WTC11 (cell line): ENCODE data around the gene SMAD3. TPM values are rescaled to one million over a fixed set of nuclear protein-coding genes. Genes with fewer than 3 reads are reported as not detected.

Experiments used
- ATAC-seq: fragments of 200-7000 bp; cut with Tn5 transposase; 2 replicates; pipeline ENCODE4 v1.10.0; 2021; ENCODE audit warnings: mild to moderate bottlenecking, moderate library complexity
- CTCF ChIA-PET: fragments of 300-600 bp; sonication (Branson Sonifier 250); formaldehyde crosslinking; loops from one replicate; lab custom pipeline; 2021; ENCODE audit warnings: antibody characterized with exemption; lab: Charles Lee
- POLR2A ChIA-PET: fragments of 350-600 bp; sonication (Branson Sonifier 250); formaldehyde crosslinking; loops from one replicate; lab custom pipeline; 2021; ENCODE audit warnings: antibody characterized with exemption; lab: Charles Lee
- DNase-seq: peaks from one replicate; pipeline ENCODE4 v3.0.0; 2021; ENCODE audit warnings: low spot score
- H3K27ac Mint-ChIP-seq: 2 replicates; pipeline ENCODE4 v1.8.0; 2021; ENCODE audit warnings: mixed read lengths
- H3K27me3 Mint-ChIP-seq: 2 replicates; pipeline ENCODE4 v1.8.0; 2021; ENCODE audit warnings: low read depth, mild to moderate bottlenecking, moderate library complexity, mixed read lengths
- H3K36me3 Mint-ChIP-seq: 2 replicates; pipeline ENCODE4 v1.8.0; 2021; ENCODE audit warnings: mixed read lengths
- H3K4me1 Mint-ChIP-seq: 2 replicates; pipeline ENCODE4 v1.8.0; 2022; ENCODE audit warnings: mixed read lengths
- H3K4me3 Mint-ChIP-seq: 2 replicates; pipeline ENCODE4 v1.8.0; 2021; ENCODE audit warnings: mild to moderate bottlenecking, moderate library complexity, mixed read lengths
- H3K9me3 Mint-ChIP-seq: 2 replicates; pipeline ENCODE4 v1.8.0; 2021; ENCODE audit warnings: mixed read lengths
- CREM ChIP-seq: sonication (generic); formaldehyde crosslinking; IDR thresholded peaks from 2 replicates; pipeline ENCODE4 v1.8.1; 2022; ENCODE audit warnings: mild to moderate bottlenecking, missing genetic modification reagents, moderate library complexity
- EMX1 ChIP-seq: fragments of 250-450 bp; sonication (Bioruptor Pico); IDR thresholded peaks from 2 replicates; pipeline ENCODE4 v1.8.0; 2021; ENCODE audit warnings: mild to moderate bottlenecking
- FOXJ3 ChIP-seq: sonication (generic); formaldehyde crosslinking; IDR thresholded peaks from 2 replicates; pipeline ENCODE4 v1.9.0; 2021; ENCODE audit warnings: missing genetic modification reagents, mild to moderate bottlenecking, borderline replicate concordance
- FOXP1 ChIP-seq: sonication (generic); formaldehyde crosslinking; IDR thresholded peaks from 2 replicates; pipeline ENCODE4 v1.8.0; 2022; ENCODE audit warnings: missing genetic modification reagents, mild to moderate bottlenecking, moderate library complexity, borderline replicate concordance
- GTF2I ChIP-seq: fragments of 250-450 bp; sonication (Bioruptor Pico); conservative IDR thresholded peaks from 2 replicates; pipeline ENCODE4 v1.4.0; 2021; ENCODE audit warnings: mild to moderate bottlenecking
- HMGXB4 ChIP-seq: sonication (generic); formaldehyde crosslinking; IDR thresholded peaks from 2 replicates; pipeline ENCODE4 v1.8.1; 2023; ENCODE audit warnings: mild to moderate bottlenecking, moderate library complexity, missing genetic modification reagents
- KAT7 ChIP-seq: sonication (generic); formaldehyde crosslinking; IDR thresholded peaks from 2 replicates; pipeline ENCODE4 v1.8.1; 2023; ENCODE audit warnings: missing genetic modification reagents, mild to moderate bottlenecking, borderline replicate concordance
- MAX ChIP-seq: sonication (generic); formaldehyde crosslinking; IDR thresholded peaks from 2 replicates; pipeline ENCODE4 v1.8.0; 2022; ENCODE audit warnings: mild to moderate bottlenecking, missing genetic modification reagents
- NFE2L1 ChIP-seq: sonication (generic); formaldehyde crosslinking; IDR thresholded peaks from 2 replicates; pipeline ENCODE4 v1.8.1; 2023; ENCODE audit warnings: missing genetic modification reagents
- NR1H2 ChIP-seq: sonication (generic); formaldehyde crosslinking; IDR thresholded peaks from 2 replicates; pipeline ENCODE4 v1.9.0; 2021; ENCODE audit warnings: mild to moderate bottlenecking, moderate library complexity, missing genetic modification reagents
- PRDM15 ChIP-seq: sonication (generic); formaldehyde crosslinking; IDR thresholded peaks from 2 replicates; pipeline ENCODE4 v1.8.0; 2022; ENCODE audit warnings: missing genetic modification reagents
- PRRX2 ChIP-seq: fragments of 250-450 bp; sonication (Bioruptor Pico); IDR thresholded peaks from 2 replicates; pipeline ENCODE4 v1.8.0; 2021; ENCODE audit warnings: mild to moderate bottlenecking
- RELA ChIP-seq: sonication (generic); formaldehyde crosslinking; IDR thresholded peaks from 2 replicates; pipeline ENCODE4 v1.8.1; 2022; ENCODE audit warnings: missing genetic modification reagents, mild to moderate bottlenecking, borderline replicate concordance
- SOX15 ChIP-seq: fragments of 250-450 bp; sonication (Bioruptor Pico); IDR thresholded peaks from 2 replicates; pipeline ENCODE4 v1.9.0; 2021; ENCODE audit warnings: mild to moderate bottlenecking
- ZBTB21 ChIP-seq: sonication (generic); formaldehyde crosslinking; IDR thresholded peaks from 2 replicates; pipeline ENCODE4 v1.8.1; 2023; ENCODE audit warnings: mild to moderate bottlenecking, missing genetic modification reagents, borderline replicate concordance
- ZNF121 ChIP-seq: sonication (generic); formaldehyde crosslinking; IDR thresholded peaks from 2 replicates; pipeline ENCODE4 v1.8.0; 2023; ENCODE audit warnings: missing genetic modification reagents
- ZNF138 ChIP-seq: sonication (generic); formaldehyde crosslinking; conservative IDR thresholded peaks from 2 replicates; pipeline ENCODE4 v1.8.1; 2022; ENCODE audit warnings: mild to moderate bottlenecking, moderate library complexity, missing genetic modification reagents
- ZNF232 ChIP-seq: sonication (generic); formaldehyde crosslinking; IDR thresholded peaks from 2 replicates; pipeline ENCODE4 v1.8.0; 2022; ENCODE audit warnings: mild to moderate bottlenecking, missing genetic modification reagents
- ZNF317 ChIP-seq: sonication (generic); formaldehyde crosslinking; IDR thresholded peaks from 2 replicates; pipeline ENCODE4 v1.8.1; 2023; ENCODE audit warnings: low read depth, mild to moderate bottlenecking, moderate library complexity, missing genetic modification reagents, borderline replicate concordance
- ZNF396 ChIP-seq: fragments of 250-450 bp; sonication (Bioruptor Pico); IDR thresholded peaks from 2 replicates; pipeline ENCODE4 v1.8.0; 2021; ENCODE audit warnings: mild to moderate bottlenecking, moderate library complexity, borderline replicate concordance
- ZNF416 ChIP-seq: fragments of 250-450 bp; sonication (Bioruptor Pico); IDR thresholded peaks from 2 replicates; pipeline ENCODE4 v1.9.0; 2021; ENCODE audit warnings: mild to moderate bottlenecking, inconsistent platforms
- ZNF532 ChIP-seq: fragments of 250-450 bp; sonication (Bioruptor Pico); IDR thresholded peaks from 2 replicates; pipeline ENCODE4 v1.9.0; 2021; ENCODE audit warnings: mild to moderate bottlenecking, borderline replicate concordance
- total RNA-seq: library from RNA; stranded (reverse); gene quantifications from 3 replicates; pipeline ENCODE4 v1.2.3, GENCODE V29; 2021

Gene SMAD3
- total RNA-seq, 1 experiment from 2014 or later, result 34.6 TPM

GRCh38 chr15:67161412-67161811 lies 96.0 kb downstream of the SMAD3 start:
- peaks cover under 1% of the 10 kb centered on the region for H3K9me3 Mint-ChIP-seq
- no peak for TF ChIP-seq ZBTB21 (CRISPR knock-in tag)
- no peak for TF ChIP-seq GTF2I (CRISPR knock-in tag)
- TF ChIP-seq ZNF317, result no peak
- no peak for TF ChIP-seq PRRX2
- TF ChIP-seq, all 79 proteins: peak for 0
- H3K36me3 Mint-ChIP-seq, result peaks cover under 1% of the 10 kb centered on the region; the same call in 1 of the 2 replicates
- ChIA-PET CTCF (interaction anchor here (1.1 kb wide), 1 partner anchor 33 kb away, joined by 3 read pairs; no protein-coding TSS in a partner anchor), POLR2A (no interaction called here)
- DNase-seq (no peak), ATAC-seq (no peak)
- H3K27me3 Mint-ChIP-seq, result no peaks in the 10 kb centered on the region
- H3K4me3 Mint-ChIP-seq, result no peak overlapping the region
- H3K27ac Mint-ChIP-seq, result no peak overlapping the region
- peaks cover 64% of the 10 kb centered on the region for H3K4me1 Mint-ChIP-seq

- no peaks in the 10 kb centered on the region for H3K9me3 Mint-ChIP-seq
- CTCF ChIA-PET, result interaction anchor here (0.7 to 1.1 kb wide), 2 partner anchors 34 to 215 kb away, joined by 3 to 4 read pairs; no protein-coding TSS in a partner anchor
- POLR2A ChIA-PET, result no interaction called here
- peaks cover 69% of the 10 kb centered on the region for H3K4me1 Mint-ChIP-seq
- H3K27ac Mint-ChIP-seq, result no peak overlapping the region
- TF ChIP-seq ZNF396 (CRISPR knock-in tag) (no peak), PRRX2 (no peak), ZNF121 (CRISPR knock-in tag) (no peak), ZNF138 (CRISPR knock-in tag) (no peak), FOXP1 (no peak)
- DNase-seq (no peak), ATAC-seq (no peak)
- no peak overlapping the region for H3K4me3 Mint-ChIP-seq
- H3K27me3 Mint-ChIP-seq, result no peaks in the 10 kb centered on the region
- H3K36me3 Mint-ChIP-seq, result peaks cover 3% of the 10 kb centered on the region; the same call in 1 of the 2 replicates
Measured at GRCh38 chr15:67161881-67162280, 96.5 kb downstream of the SMAD3 start.

GRCh38 chr15:67163180-67163579 lies 97.8 kb downstream of the SMAD3 start:
- no peak overlapping the region for H3K4me3 Mint-ChIP-seq
- TF ChIP-seq ZNF121 (CRISPR knock-in tag), result no peak
- TF ChIP-seq ZNF232, result no peak
- no peak for TF ChIP-seq MAX (CRISPR knock-in tag)
- TF ChIP-seq KAT7 (CRISPR knock-in tag), result no peak
- TF ChIP-seq NFE2L1, result no peak
- TF ChIP-seq FOXJ3, result no peak
- TF ChIP-seq CREM (CRISPR knock-in tag), result no peak
- no peak for TF ChIP-seq HMGXB4 (CRISPR knock-in tag)
- TF ChIP-seq RELA (CRISPR knock-in tag), result no peak
- no peak for TF ChIP-seq ZNF532 (CRISPR knock-in tag)
- TF ChIP-seq NR1H2 (CRISPR knock-in tag), result no peak
- no peak for TF ChIP-seq EMX1 (CRISPR knock-in tag)
- TF ChIP-seq SOX15, result no peak
- TF ChIP-seq ZNF416 (CRISPR knock-in tag), result no peak
- TF ChIP-seq PRDM15 (CRISPR knock-in tag), result no peak

More at GRCh38 chr15:67163180-67163579, 97.8 kb downstream of the SMAD3 start:
- ChIA-PET CTCF (interaction anchor here (1.1 kb wide), 1 partner anchor 39 kb away, joined by 3 read pairs; no protein-coding TSS in a partner anchor), POLR2A (no interaction called here)
- H3K4me1 Mint-ChIP-seq, result peaks cover 70% of the 10 kb centered on the region
- DNase-seq (no peak), ATAC-seq (no peak)
- peaks cover 10% of the 10 kb centered on the region; the same call in 1 of the 2 replicates for H3K36me3 Mint-ChIP-seq
- no peak overlapping the region for H3K27ac Mint-ChIP-seq
- no peaks in the 10 kb centered on the region for H3K9me3 Mint-ChIP-seq
- no peaks in the 10 kb centered on the region for H3K27me3 Mint-ChIP-seq
